ENCODE results near the gene INPP5A. TPM values are rescaled to one million over a fixed set of nuclear protein-coding genes. Genes with fewer than 3 reads are reported as not detected.

The INPP5A gene
- total RNA-seq, 4 donors from 2014 or later = 16.9 to 58.2 (median 29.5) TPM

- Histone ChIP-seq H3K4me3 (no peak overlapping the region), H3K9me3 (peaks cover 0 to 1% (median under 1%) of the 10 kb centered on the region in 3 donors), H3K27ac (no peak overlapping the region), H3K36me3 (peaks cover 0 to 79% (median 12%) of the 10 kb centered on the region in 3 donors), H3K4me1 (no peaks in the 10 kb centered on the region), H3K27me3 (no peaks in the 10 kb centered on the region)
- intact Hi-C loops (cut with DNase I) = no loop called here
- WGBS, 2 donors = 75 to 87% methylated on average over 1 to 3 of the region's 13 CpGs
- no peak for DNase-seq
- no peak for TF ChIP-seq POLR2A (IDR thresholded peaks at IDR 0.05)
These were observed 174.1 kb downstream of the INPP5A start for GRCh38 chr10:132711613-132712121.

- no peak for DNase-seq
- 94 to 97% methylated on average over 9 to 10 of the region's 10 CpGs for WGBS, 2 donors
These were observed 174.7 kb downstream of the INPP5A start for GRCh38 chr10:132712291-132712690.

GRCh38 chr10:132712743-132713142 is 175.2 kb downstream of the INPP5A start:
- Histone ChIP-seq H3K9me3 (no peaks in the 10 kb centered on the region), H3K27me3 (no peaks in the 10 kb centered on the region), H3K4me3 (no peak overlapping the region), H3K36me3 (peaks cover 0 to 70% (median 12%) of the 10 kb centered on the region in 3 donors), H3K27ac (no peak overlapping the region), H3K4me1 (no peaks in the 10 kb centered on the region)
- WGBS, 2 donors = 91 to 93% methylated on average over 6 of the region's 6 CpGs
- intact Hi-C loops (cut with DNase I) = no loop called here
- no peak for TF ChIP-seq POLR2A (IDR thresholded peaks at IDR 0.05)
- TF ChIP-seq CTCF (IDR thresholded peaks at IDR 0.05) = no peak
- DNase-seq = no peak

More at GRCh38 chr10:132712291-132712690, 174.7 kb downstream of the INPP5A start:
- no peak overlapping the region for H3K27ac ChIP-seq
- peaks cover 0 to 74% (median 12%) of the 10 kb centered on the region in 3 donors for H3K36me3 ChIP-seq
- intact Hi-C loops (cut with DNase I) = no loop called here
- no peaks in the 10 kb centered on the region for H3K27me3 ChIP-seq
- TF ChIP-seq POLR2A (IDR thresholded peaks at IDR 0.05) = no peak
- TF ChIP-seq CTCF (IDR thresholded peaks at IDR 0.05) = no peak
- no peak overlapping the region for H3K4me3 ChIP-seq
- H3K9me3 ChIP-seq = no peaks in the 10 kb centered on the region
- no peaks in the 10 kb centered on the region for H3K4me1 ChIP-seq

- intact Hi-C loops (cut with DNase I) = no loop called here
- WGBS, 2 donors = 77% methylated on average over 4 of the region's 29 CpGs; no CpG with 5 or more reads in 1 of the 2 donors
- Histone ChIP-seq H3K4me3 (no peak overlapping the region), H3K27ac (no peak overlapping the region), H3K4me1 (no peaks in the 10 kb centered on the region), H3K9me3 (peaks cover 0 to 3% (median 0%) of the 10 kb centered on the region in 3 donors), H3K27me3 (no peaks in the 10 kb centered on the region), H3K36me3 (peaks cover 0 to 62% (median 12%) of the 10 kb centered on the region in 3 donors)
- DNase-seq = no peak
- no peak for TF ChIP-seq POLR2A (IDR thresholded peaks at IDR 0.05)
- TF ChIP-seq CTCF (IDR thresholded peaks at IDR 0.05) = no peak
These were observed 176.0 kb downstream of the INPP5A start for GRCh38 chr10:132713421-132714095.

- TF ChIP-seq CTCF (IDR thresholded peaks at IDR 0.05) = no peak
- no peak for TF ChIP-seq POLR2A (IDR thresholded peaks at IDR 0.05)
These were observed 176.8 kb downstream of the INPP5A start for GRCh38 chr10:132714096-132714985.

More at GRCh38 chr10:132714096-132714985, 176.8 kb downstream of the INPP5A start:
- intact Hi-C loops (cut with DNase I) = no loop called here
- no peak for DNase-seq
- H3K27me3 ChIP-seq = no peaks in the 10 kb centered on the region
- H3K36me3 ChIP-seq = peaks cover 0 to 57% (median 12%) of the 10 kb centered on the region in 3 donors
- peaks cover 0 to 10% (median 0%) of the 10 kb centered on the region in 3 donors for H3K9me3 ChIP-seq
- H3K4me1 ChIP-seq = no peaks in the 10 kb centered on the region
- no peak overlapping the region for H3K27ac ChIP-seq
- 84 to 90% methylated on average over 8 to 36 of the region's 48 CpGs for WGBS, 2 donors
- H3K4me3 ChIP-seq = no peak overlapping the region
